Spleen (tissue), 11 donors: Measurements from ENCODE around the gene ETF1. TPM values are rescaled to one million over a fixed set of nuclear protein-coding genes. Genes with fewer than 3 reads are reported as not detected.

ENCODE experiments used
- DNase-seq: peaks from one replicate; pipeline ENCODE4 v3.0.0-alpha.2; 2020
- H3K27ac ChIP-seq, 8 donors: fragments of 200-600 bp; sonication (generic) in 7 of 8; 1 replicate in 4 of 8; 2 replicates in 4 of 8; pipeline versions ENCODE4 v1.5.0 to v1.8.0; 2016 to 2021; ENCODE audit warnings: inconsistent platforms in 4 of 8, mild to moderate bottlenecking in 4 of 8, moderate library complexity in 1 of 8
- H3K27me3 ChIP-seq, 7 donors: fragments of 200-600 bp; sonication (generic) in 6 of 7; replicated peaks in 1 of 7; 1 replicate in 4 of 7; 2 replicates in 3 of 7; pipeline versions ENCODE4 v1.5.0 to v1.8.0; 2016 to 2021; ENCODE audit warnings: inconsistent platforms in 3 of 7, mild to moderate bottlenecking in 1 of 7
- H3K36me3 ChIP-seq, 6 donors: fragments of 200-600 bp; sonication (generic) in 5 of 6; 1 replicate in 4 of 6; 2 replicates in 2 of 6; pipeline versions ENCODE4 v1.5.0 to v1.8.0; 2016 to 2021; ENCODE audit warnings: inconsistent platforms in 2 of 6
- H3K4me1 ChIP-seq, 6 donors: fragments of 200-600 bp; sonication (generic) in 5 of 6; 1 replicate in 3 of 6; 2 replicates in 3 of 6; pipeline versions ENCODE4 v1.5.0 to v1.8.0; 2016 to 2021; ENCODE audit warnings: inconsistent platforms in 3 of 6
- H3K4me3 ChIP-seq, 8 donors: fragments of 200-600 bp; sonication (generic) in 7 of 8; 1 replicate in 4 of 8; 2 replicates in 4 of 8; pipeline versions ENCODE4 v1.5.0 to v1.8.0; 2016 to 2021; ENCODE audit warnings: inconsistent platforms in 4 of 8, mild to moderate bottlenecking in 4 of 8, moderate library complexity in 2 of 8
- H3K9me3 ChIP-seq, 8 donors: fragments of 200-600 bp; sonication (generic) in 7 of 8; 1 replicate in 4 of 8; 2 replicates in 4 of 8; pipeline versions ENCODE4 v1.5.0 to v1.8.0; 2016 to 2021; ENCODE audit warnings: inconsistent platforms in 4 of 8
- CTCF ChIP-seq, 11 experiments: fragments of 200-600 bp in 7 of 11; fragments of 450-650 bp in 4 of 11; sonication (generic) in 4 of 11; IDR thresholded peaks in 8 of 11; conservative IDR thresholded peaks in 3 of 11; 1 replicate in 7 of 11; 2 replicates in 4 of 11; pipeline versions ENCODE4 v1.4.0 to v1.8.0; 2016 to 2021; ENCODE audit warnings: antibody characterized with exemption in 11 of 11, inconsistent platforms in 4 of 11, mild to moderate bottlenecking in 1 of 11
- POLR2A ChIP-seq, 3 donors: fragments of 450-650 bp; IDR thresholded peaks; one replicate each; pipeline ENCODE4 v1.5.1; 2017; ENCODE audit warnings: antibody characterized with exemption in 3 of 3, mild to moderate bottlenecking in 1 of 3
- POLR2AphosphoS5 ChIP-seq, 3 donors: sonication (generic); formaldehyde crosslinking; IDR thresholded peaks; one replicate each; pipeline ENCODE4 v1.5.1; 2017; ENCODE audit warnings: antibody characterized with exemption in 3 of 3
- WGBS, 5 donors: extraction: QIAGEN DNeasy Blood & Tissue Kit in 3 of 5; methylation state at CpG; one replicate each; pipeline versions ENCODE4 v1.1.5 to v1.1.7; 2013 to 2018; 5-methylcytosine and 5-hydroxymethylcytosine counted together
- intact Hi-C: fragments of 100-400 bp; cut with DNase I; formaldehyde crosslinking; loops from one replicate; pipeline ENCODE4 v1.15.0; 2023; ENCODE audit warnings: low total_unique reads
- polyA plus RNA-seq, 3 donors: library from polyadenylated mRNA; stranded (reverse); fragments of 200-250 nt; gene quantifications; one replicate each; pipeline ENCODE4 v1.2.1, GENCODE V29; 2013
- total RNA-seq, 7 donors: library from RNA; depleted of rRNA in 3 of 7; stranded (reverse); fragments of >200 nt in 3 of 7; fragmentation: NEBNext Ultra II Directional in 4 of 7; extraction: Animal tissue kit (Norgen Biotek cat#: 25700) in 4 of 7; gene quantifications; one replicate each; pipeline versions ENCODE4 v1.1.0 to v1.2.1, GENCODE V29; 2016 to 2021
- donor health status: healthy with polysubstance abuse.
- donor health status: DM: no; HTN: no; CAD: no; lungs with moderate emphysema.
- donor health status: DM: no; HTN: no; CAD: no.
- donor health status: Bipolar disorder and iron deficiency.
- donor health status: healthy.
- donor health status: DM: no; HTN: no; CAD: no.
- donor health status: DM: yes; HTN: yes; CAD: no.

ETF1 gene
- total and polyA plus RNA-seq, 10 donors: 21.3 to 78.8 (median 54.0) TPM

- no peak for TF ChIP-seq POLR2AphosphoS5 (IDR thresholded peaks at IDR 0.05)
- TF ChIP-seq CTCF (IDR thresholded peaks at IDR 0.05 in 8 of 11, conservative IDR thresholded peaks at IDR 0.05 in 3 of 11): no peak
- no peak for TF ChIP-seq POLR2A (IDR thresholded peaks at IDR 0.05)
- Histone ChIP-seq H3K36me3 (peaks cover 0 to 60% (median 6%) of the 10 kb centered on the region in 6 donors), H3K27ac (no peak overlapping the region), H3K4me1 (peaks cover 23 to 100% (median 59%) of the 10 kb centered on the region in 6 donors), H3K4me3 (no peak overlapping the region), H3K27me3 (no peaks in the 10 kb centered on the region), H3K9me3 (no peaks in the 10 kb centered on the region)
- intact Hi-C loops: no loop called here
- 54 to 80% (median 70%) methylated on average over 2 of the region's 2 CpGs for WGBS, 5 donors
- no peak for DNase-seq
These were observed 6.8 kb downstream of the ETF1 start for GRCh38 chr5:138536215-138536614.

- intact Hi-C loops: no loop called here
- H3K4me3 ChIP-seq: no peak overlapping the region
- no peaks in the 10 kb centered on the region for H3K27me3 ChIP-seq
- DNase-seq: no peak
- H3K9me3 ChIP-seq: no peaks in the 10 kb centered on the region
- peaks cover 4 to 100% (median 49%) of the 10 kb centered on the region in 6 donors for H3K4me1 ChIP-seq
- TF ChIP-seq CTCF (IDR thresholded peaks at IDR 0.05 in 8 of 11, conservative IDR thresholded peaks at IDR 0.05 in 3 of 11) (no peak), POLR2A (IDR thresholded peaks at IDR 0.05) (no peak), POLR2AphosphoS5 (IDR thresholded peaks at IDR 0.05) (no peak)
- H3K36me3 ChIP-seq: peaks cover 0 to 72% (median 6%) of the 10 kb centered on the region in 6 donors
- 69 to 89% (median 76%) methylated on average over 5 of the region's 5 CpGs for WGBS, 5 donors
- peak overlapping the region in 6 of 8 donors; percentile 9 to 74 (median 65) for H3K27ac ChIP-seq
These were observed 8.8 kb downstream of the ETF1 start for GRCh38 chr5:138533973-138534941.

GRCh38 chr5:138529812-138530211, 13.2 kb downstream of the ETF1 start:
- no peak for DNase-seq
- Histone ChIP-seq H3K27ac (no peak overlapping the region), H3K27me3 (no peaks in the 10 kb centered on the region), H3K4me1 (peaks cover 0 to 84% (median 32%) of the 10 kb centered on the region in 6 donors), H3K4me3 (no peak overlapping the region), H3K36me3 (peaks cover 0 to 82% (median 0%) of the 10 kb centered on the region in 6 donors), H3K9me3 (no peaks in the 10 kb centered on the region)
- no peak for TF ChIP-seq CTCF (IDR thresholded peaks at IDR 0.05 in 8 of 11, conservative IDR thresholded peaks at IDR 0.05 in 3 of 11)
- intact Hi-C loops: no loop called here
- 93 to 95% (median 95%) methylated on average over 8 of the region's 8 CpGs for WGBS, 5 donors

- peaks cover 0 to 79% (median 0%) of the 10 kb centered on the region in 6 donors for H3K36me3 ChIP-seq
- no peak overlapping the region for H3K4me3 ChIP-seq
- no peaks in the 10 kb centered on the region for H3K27me3 ChIP-seq
- H3K4me1 ChIP-seq: peaks cover 0 to 81% (median 32%) of the 10 kb centered on the region in 6 donors
- intact Hi-C loops: no loop called here
- 85 to 92% (median 86%) methylated on average over 7 of the region's 7 CpGs for WGBS, 5 donors
- DNase-seq: no peak
- no peak overlapping the region for H3K27ac ChIP-seq
- H3K9me3 ChIP-seq: no peaks in the 10 kb centered on the region
- TF ChIP-seq CTCF (IDR thresholded peaks at IDR 0.05 in 8 of 11, conservative IDR thresholded peaks at IDR 0.05 in 3 of 11): no peak
- no peak for TF ChIP-seq POLR2AphosphoS5 (IDR thresholded peaks at IDR 0.05)
- no peak for TF ChIP-seq POLR2A (IDR thresholded peaks at IDR 0.05)
These were observed 14.1 kb downstream of the ETF1 start for GRCh38 chr5:138528744-138529469.
